ENCODE results near the gene RIPK3. TPM values are rescaled to one million over a fixed set of nuclear protein-coding genes. Genes with fewer than 3 reads are reported as not detected.

The RIPK3 gene
- total RNA-seq, 3 donors from 2014 or later (not counting 1 experiment from before 2014, with no cell fraction given) = 36.1 to 58.2 (median 45.5) TPM

GRCh38 chr14:24349742-24350141 lies 10.0 kb upstream of the RIPK3 start:
- Mint-ChIP-seq H3K4me1 (no peaks in the 10 kb centered on the region), H3K36me3 (no peaks in the 10 kb centered on the region), H3K9me3 (no peaks in the 10 kb centered on the region), H3K27me3 (ENCODE audit: low read depth in 2 of 2) (peaks cover 41 to 65% of the 10 kb centered on the region in 2 donors), H3K27ac (no peak overlapping the region), H3K4me3 (no peak overlapping the region)
- Histone ChIP-seq H3K4me1 (ENCODE audit: control insufficient read depth, insufficient read depth, low read length) (no peaks in the 10 kb centered on the region), H3K27me3 (ENCODE audit: control insufficient read depth, insufficient read depth, low read length) (peaks cover 5% of the 10 kb centered on the region), H3K27ac (ENCODE audit: low read length) (no peak overlapping the region), H3K9me3 (ENCODE audit: control insufficient read depth, insufficient read depth, low read length) (no peaks in the 10 kb centered on the region), H3K36me3 (ENCODE audit: control insufficient read depth, insufficient read depth, low read length) (no peaks in the 10 kb centered on the region), H3K4me3 (ENCODE audit: low read length) (no peak overlapping the region)
- no peak for ATAC-seq
- intact Hi-C loops (cut with micrococcal nuclease) = no loop called here
- WGBS (ENCODE audit: insufficient coverage) = 80% methylated on average over 5 of the region's 5 CpGs
- DNase-seq = no peak
- no peak for TF ChIP-seq CTCF (IDR thresholded peaks at IDR 0.05)

- WGBS (ENCODE audit: insufficient coverage) = 90% methylated on average over 2 of the region's 2 CpGs
- Histone ChIP-seq H3K27ac (ENCODE audit: low read length) (no peak overlapping the region), H3K4me3 (ENCODE audit: low read length) (no peak overlapping the region), H3K4me1 (ENCODE audit: control insufficient read depth, insufficient read depth, low read length) (no peaks in the 10 kb centered on the region), H3K36me3 (ENCODE audit: control insufficient read depth, insufficient read depth, low read length) (no peaks in the 10 kb centered on the region), H3K27me3 (ENCODE audit: control insufficient read depth, insufficient read depth, low read length) (peaks cover 5% of the 10 kb centered on the region), H3K9me3 (ENCODE audit: control insufficient read depth, insufficient read depth, low read length) (no peaks in the 10 kb centered on the region)
- H3K36me3 Mint-ChIP-seq = no peaks in the 10 kb centered on the region
- intact Hi-C loops (cut with micrococcal nuclease) = no loop called here
- H3K27ac Mint-ChIP-seq = no peak overlapping the region
- H3K4me3 Mint-ChIP-seq = no peak overlapping the region
- peaks cover 32 to 55% of the 10 kb centered on the region in 2 donors for H3K27me3 Mint-ChIP-seq (ENCODE audit: low read depth in 2 of 2)
- no peaks in the 10 kb centered on the region for H3K9me3 Mint-ChIP-seq
- no peak for ATAC-seq
- TF ChIP-seq CTCF (IDR thresholded peaks at IDR 0.05) = no peak
- DNase-seq = no peak
- no peaks in the 10 kb centered on the region for H3K4me1 Mint-ChIP-seq
Observed at GRCh38 chr14:24348186-24348585, 8.4 kb upstream of the RIPK3 start.

GRCh38 chr14:24347134-24347533 lies 7.3 kb upstream of the RIPK3 start:
- Mint-ChIP-seq H3K9me3 (no peaks in the 10 kb centered on the region), H3K4me3 (no peak overlapping the region), H3K27me3 (ENCODE audit: low read depth in 2 of 2) (peaks cover 24 to 44% of the 10 kb centered on the region in 2 donors), H3K36me3 (no peaks in the 10 kb centered on the region), H3K4me1 (no peaks in the 10 kb centered on the region), H3K27ac (no peak overlapping the region)
- intact Hi-C loops (cut with micrococcal nuclease) = no loop called here
- no peak for TF ChIP-seq CTCF (IDR thresholded peaks at IDR 0.05)
- DNase-seq (no peak), ATAC-seq (no peak)
- no peak overlapping the region for H3K4me3 ChIP-seq (ENCODE audit: low read length)
- WGBS (ENCODE audit: insufficient coverage) = 45% methylated on average over 1 of the region's 1 CpG
- H3K36me3 ChIP-seq (ENCODE audit: control insufficient read depth, insufficient read depth, low read length) = no peaks in the 10 kb centered on the region
- H3K4me1 ChIP-seq (ENCODE audit: control insufficient read depth, insufficient read depth, low read length) = no peaks in the 10 kb centered on the region
- H3K27me3 ChIP-seq (ENCODE audit: control insufficient read depth, insufficient read depth, low read length) = peaks cover 5% of the 10 kb centered on the region
- no peaks in the 10 kb centered on the region for H3K9me3 ChIP-seq (ENCODE audit: control insufficient read depth, insufficient read depth, low read length)
- no peak overlapping the region for H3K27ac ChIP-seq (ENCODE audit: low read length)

All from natural killer cell (primary cell).